Ovary (tissue), 9 donors: Measurements from ENCODE around the gene DYRK2. TPM values are rescaled to one million over a fixed set of nuclear protein-coding genes. Genes with fewer than 3 reads are reported as not detected.

Source experiments
- DNase-seq, 5 donors: peaks; one replicate each; pipeline ENCODE4 v3.0.0-alpha.2; 2019 to 2020
- H3K27ac ChIP-seq, 2 donors: fragments of 200-600 bp; one replicate each; pipeline versions ENCODE4 v1.5.1 to v1.8.0; 2019 to 2022
- H3K27me3 ChIP-seq: fragments of 200-600 bp; one replicate; pipeline ENCODE4 v1.8.0; 2022
- H3K36me3 ChIP-seq: fragments of 200-600 bp; sonication (generic); one replicate; pipeline ENCODE4 v1.5.1; 2019
- H3K4me1 ChIP-seq: one replicate; pipeline ENCODE4 v1.8.1; 2013; ENCODE audit warnings: mild to moderate bottlenecking, moderate library complexity; ENCODE audit not compliant: insufficient read depth
- H3K4me3 ChIP-seq: fragments of 200-600 bp; sonication (generic); one replicate; pipeline ENCODE4 v1.5.1; 2017
- H3K9me3 ChIP-seq, 2 donors: fragments of 200-600 bp in 1 of 2; sonication (generic) in 1 of 2; one replicate each; pipeline versions ENCODE4 v1.5.1 to v1.8.1; 2013 to 2019; ENCODE audit warnings: mild to moderate bottlenecking in 1 of 2, moderate library complexity in 1 of 2
- CTCF ChIP-seq, 3 donors: fragments of 450-650 bp in 2 of 3; fragments of 200-600 bp in 1 of 3; IDR thresholded peaks; one replicate each; pipeline versions ENCODE4 v1.5.1 to v1.8.0; 2016 to 2022; ENCODE audit warnings: antibody characterized with exemption in 3 of 3, mild to moderate bottlenecking in 1 of 3
- EP300 ChIP-seq: sonication (generic); formaldehyde crosslinking; IDR thresholded peaks from one replicate; pipeline ENCODE4 v1.6.1; 2017; ENCODE audit warnings: antibody characterized with exemption
- POLR2A ChIP-seq: fragments of 450-650 bp; IDR thresholded peaks from one replicate; pipeline ENCODE4 v1.6.1; 2017; ENCODE audit warnings: antibody characterized with exemption, mild to moderate bottlenecking, moderate library complexity
- WGBS, 3 donors: extraction: QIAGEN DNeasy Blood & Tissue Kit in 1 of 3; methylation state at CpG; one replicate each; pipeline versions ENCODE4 v1.1.5 to v1.1.7; 2013 to 2017; 5-methylcytosine and 5-hydroxymethylcytosine counted together
- intact Hi-C, 4 donors: fragments of 100-400 bp; cut with DNase I; formaldehyde crosslinking; loops; one replicate each; pipeline versions ENCODE4 v1.11.0 to v1.15.1; 2022 to 2023
- polyA plus RNA-seq, 2 donors: library from polyadenylated mRNA; stranded (reverse); fragments of 200-250 nt in 1 of 2; fragments of 350-450 nt in 1 of 2; fragmentation: Illumina TruSeq in 1 of 2; extraction: RNeasy Lipid Tissue Mini Kit (QIAGEN cat#74804) in 1 of 2; gene quantifications; one replicate each; pipeline ENCODE4 v1.2.3, GENCODE V29; 2013 to 2014
- total RNA-seq, 7 donors: library from RNA; depleted of rRNA in 2 of 7; stranded (reverse); fragments of >200 nt in 2 of 7; fragmentation: NEBNext Ultra II Directional in 3 of 7; extraction: Animal tissue kit (Norgen Biotek cat#: 25700) in 3 of 7; gene quantifications; one replicate each; pipeline versions ENCODE4 v1.1.0 to v1.2.4, GENCODE V29; 2016 to 2023
- donor health status: DM: no; HTN: no; CAD: no; lungs with moderate emphysema.
- donor health status: DM: no; HTN: no; CAD: no.
- donor health status: Bipolar disorder and iron deficiency.
- donor health status: DM: yes; HTN: yes; CAD: no.
- donor health status: DM: no; HTN: no; CAD: no.
- donor health status: DM: yes; HTN: yes; CAD: no.

DYRK2 gene
- total and polyA plus RNA-seq, 9 donors = 7.4 to 23.6 (median 17.7) TPM

GRCh38 chr12:67651132-67651695 is 2.7 kb downstream of the DYRK2 start:
- 23 to 46% (median 38%) methylated on average over 5 of the region's 5 CpGs for WGBS, 3 donors
- intact Hi-C loops = loop anchor here in 2 of 4 donors (10.0 kb wide), 2 partner anchors 206 to 294 kb away; no protein-coding TSS in a partner anchor
- no peak overlapping the region for H3K27ac ChIP-seq

GRCh38 chr12:67655829-67656228 is 7.3 kb downstream of the DYRK2 start:
- Histone ChIP-seq H3K36me3 (no peaks in the 10 kb centered on the region), H3K4me1 (peaks cover 18% of the 10 kb centered on the region), H3K9me3 (no peaks in the 10 kb centered on the region), H3K27ac (no peak overlapping the region), H3K4me3 (no peak overlapping the region), H3K27me3 (no peaks in the 10 kb centered on the region)
- intact Hi-C loops = loop anchor here in 2 of 4 donors (10.0 kb wide), 2 partner anchors 211 to 289 kb away; no protein-coding TSS in a partner anchor
- no peak for DNase-seq
- TF ChIP-seq CTCF (IDR thresholded peaks at IDR 0.05) = no peak
- no peak for TF ChIP-seq EP300
- no peak for TF ChIP-seq POLR2A

More at GRCh38 chr12:67651132-67651695, 2.7 kb downstream of the DYRK2 start:
- Histone ChIP-seq H3K4me1 (peaks cover 18% of the 10 kb centered on the region), H3K36me3 (no peaks in the 10 kb centered on the region), H3K4me3 (no peak overlapping the region), H3K27me3 (no peaks in the 10 kb centered on the region), H3K9me3 (no peaks in the 10 kb centered on the region)
- TF ChIP-seq EP300 (no peak), POLR2A (no peak), CTCF (IDR thresholded peaks at IDR 0.05) (no peak)
- no peak for DNase-seq

- Histone ChIP-seq H3K9me3 (no peaks in the 10 kb centered on the region), H3K36me3 (no peaks in the 10 kb centered on the region), H3K4me1 (peaks cover 18% of the 10 kb centered on the region), H3K4me3 (no peak overlapping the region), H3K27me3 (no peaks in the 10 kb centered on the region), H3K27ac (no peak overlapping the region)
- WGBS, 3 donors = 41 to 50% (median 43%) methylated on average over 2 of the region's 2 CpGs
- intact Hi-C loops = loop anchor here in 2 of 4 donors (10.0 kb wide), 2 partner anchors 211 to 289 kb away; no protein-coding TSS in a partner anchor
- no peak for TF ChIP-seq CTCF (IDR thresholded peaks at IDR 0.05)
- TF ChIP-seq POLR2A = no peak
- no peak for TF ChIP-seq EP300
- DNase-seq = no peak
Measured at GRCh38 chr12:67656251-67656650, 7.7 kb downstream of the DYRK2 start.

- no peak for DNase-seq
- H3K27me3 ChIP-seq = no peaks in the 10 kb centered on the region
- intact Hi-C loops = loop anchor here in 2 of 4 donors (10.0 kb wide), 2 partner anchors 214 to 286 kb away; no protein-coding TSS in a partner anchor
- 84 to 92% (median 85%) methylated on average over 8 of the region's 8 CpGs for WGBS, 3 donors
- TF ChIP-seq EP300 (no peak), POLR2A (no peak), CTCF (IDR thresholded peaks at IDR 0.05) (no peak)
- no peaks in the 10 kb centered on the region for H3K36me3 ChIP-seq
- H3K9me3 ChIP-seq = no peaks in the 10 kb centered on the region
- no peak overlapping the region for H3K27ac ChIP-seq
- no peak overlapping the region for H3K4me3 ChIP-seq
- peaks cover 15% of the 10 kb centered on the region for H3K4me1 ChIP-seq
Measured at GRCh38 chr12:67658486-67658885, 9.9 kb downstream of the DYRK2 start.
